H1 (cell line): Measurements from ENCODE around the gene CRK. TPM values are rescaled to one million over a fixed set of nuclear protein-coding genes. Genes with fewer than 3 reads are reported as not detected.
A peak's percentile ranks its signal among the peaks of the same experiment; 100 is the strongest.

Source experiments
- BACH1 ChIP-seq: IDR thresholded peaks from 2 replicates; pipeline ENCODE4 v1.6.1; 2012; ENCODE audit warnings: low read length, improper control_type of control experiment
- CEBPB ChIP-seq: IDR thresholded peaks from 2 replicates; pipeline ENCODE4 v1.6.1; 2012; ENCODE audit warnings: low read depth, low read length
- CHD2 ChIP-seq: IDR thresholded peaks from 2 replicates; pipeline ENCODE4 v1.6.1; 2012; ENCODE audit warnings: low read length, improper control_type of control experiment
- CTBP2 ChIP-seq: IDR thresholded peaks from 2 replicates; pipeline ENCODE4 v1.7.0; 2011; ENCODE audit warnings: borderline replicate concordance, mild to moderate bottlenecking, moderate library complexity, mixed read lengths, low read length; ENCODE audit not compliant: insufficient read depth, insufficient read length
- EP300 ChIP-seq, 2 experiments: IDR thresholded peaks; 1 replicate in 1 of 2; 2 replicates in 1 of 2; pipeline ENCODE4 v1.6.1; 2011 to 2012; ENCODE audit warnings: low read depth in 2 of 2, low read length in 2 of 2, mild to moderate bottlenecking in 2 of 2, borderline replicate concordance in 1 of 2, inconsistent platforms in 1 of 2, moderate library complexity in 1 of 2
- JUN ChIP-seq: IDR thresholded peaks from 2 replicates; pipeline ENCODE4 v1.6.1; 2011; ENCODE audit warnings: low read depth, mild to moderate bottlenecking, improper control_type of control experiment, low read length
- KDM1A ChIP-seq: fragments of 200-600, 300-600 bp; sonication (generic); IDR thresholded peaks from 2 replicates; pipeline ENCODE4 v1.7.1; 2016; ENCODE audit warnings: mild to moderate bottlenecking, low read length, borderline replicate concordance
- MAFK ChIP-seq: IDR thresholded peaks from 2 replicates; pipeline ENCODE4 v1.6.1; 2012; ENCODE audit warnings: low read depth, mild to moderate bottlenecking, improper control_type of control experiment, low read length
- NRF1 ChIP-seq: IDR thresholded peaks from 2 replicates; pipeline ENCODE4 v1.6.1; 2011; ENCODE audit warnings: mild to moderate bottlenecking, low read depth, low read length, improper control_type of control experiment
- PHF8 ChIP-seq: fragments of 200-600 bp; sonication (generic); conservative IDR thresholded peaks from 2 replicates; pipeline ENCODE4 v1.7.1; 2012; ENCODE audit warnings: low read depth, mild to moderate bottlenecking, inconsistent platforms, low read length, moderate library complexity
- POLR2A ChIP-seq, 2 experiments: IDR thresholded peaks; 1 replicate in 1 of 2; 2 replicates in 1 of 2; pipeline ENCODE4 v1.6.1; 2011; ENCODE audit warnings: low read depth in 2 of 2, low read length in 2 of 2, mild to moderate bottlenecking in 2 of 2; ENCODE audit errors: control extremely low read depth in 1 of 2
- SIRT6 ChIP-seq: IDR thresholded peaks from one replicate; pipeline ENCODE4 v1.7.1; 2012; ENCODE audit warnings: low read length, inconsistent platforms
- SP1 ChIP-seq: IDR thresholded peaks from 2 replicates; pipeline ENCODE4 v1.6.1; 2011; ENCODE audit warnings: low read depth, low read length
- TAF1 ChIP-seq: IDR thresholded peaks from 2 replicates; pipeline ENCODE4 v1.6.1; 2011; ENCODE audit warnings: mild to moderate bottlenecking, low read depth, low read length
- TEAD4 ChIP-seq: IDR thresholded peaks from 2 replicates; pipeline ENCODE4 v1.6.1; 2012; ENCODE audit warnings: low read depth, low read length, inconsistent platforms, mixed read lengths
- YY1 ChIP-seq: IDR thresholded peaks from 2 replicates; pipeline ENCODE4 v1.6.1; 2011; ENCODE audit warnings: low read depth, mild to moderate bottlenecking, low read length
- polyA plus RNA-seq, 7 experiments: library from polyadenylated mRNA; depleted of rRNA in 3 of 7; stranded (reverse) in 5 of 7; unstranded in 2 of 7; fragments of >200 nt in 5 of 7; fragments of 200-250 nt in 2 of 7; gene quantifications; 1 replicate in 5 of 7; 2 replicates in 1 of 7; 4 replicates in 1 of 7; pipeline versions ENCODE4 v1.2.1 to v1.2.3, GENCODE V29; 2011 to 2013; ENCODE audit warnings: missing spikeins in 2 of 7, mixed read lengths in 2 of 7
- total RNA-seq: library from RNA; stranded (reverse); fragmentation: NEBNext Ultra II Directional; extraction: Animal tissue kit (Norgen Biotek cat#: 25700); gene quantifications from 2 replicates; pipeline ENCODE4 v1.2.1, GENCODE V29; 2021
- TF ChIP-seq, protein P1 (sequence below): IDR thresholded peaks from 2 replicates; pipeline ENCODE4 v1.6.1; 2011; ENCODE audit warnings: low read depth, mild to moderate bottlenecking, low read length; ENCODE audit not compliant: insufficient read depth
- TF ChIP-seq, protein P2 (sequence below): IDR thresholded peaks from 2 replicates; pipeline ENCODE4 v1.6.1; 2012; ENCODE audit warnings: inconsistent platforms

The CRK gene
- total and polyA plus RNA-seq, 2 of the 8 experiments (the other 6 are each of a cell fraction or from before 2014, with no cell fraction given): 32.8 to 57.1 TPM

- TF ChIP-seq, protein P1, sequence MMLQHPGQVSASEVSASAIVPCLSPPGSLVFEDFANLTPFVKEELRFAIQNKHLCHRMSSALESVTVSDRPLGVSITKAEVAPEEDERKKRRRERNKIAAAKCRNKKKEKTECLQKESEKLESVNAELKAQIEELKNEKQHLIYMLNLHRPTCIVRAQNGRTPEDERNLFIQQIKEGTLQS: no peak
- no peak for TF ChIP-seq JUN
- TF ChIP-seq YY1: peak; percentile 95
- TF ChIP-seq PHF8: peak; percentile 90
- TF ChIP-seq MAFK: no peak
- TF ChIP-seq BACH1: no peak
- TF ChIP-seq, protein P2, sequence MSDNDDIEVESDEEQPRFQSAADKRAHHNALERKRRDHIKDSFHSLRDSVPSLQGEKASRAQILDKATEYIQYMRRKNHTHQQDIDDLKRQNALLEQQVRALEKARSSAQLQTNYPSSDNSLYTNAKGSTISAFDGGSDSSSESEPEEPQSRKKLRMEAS: peak; percentile 87
- peak; percentile 67 for TF ChIP-seq TEAD4
- TF ChIP-seq CEBPB: no peak
- TF ChIP-seq EP300 (IDR thresholded peaks at IDR 0.05; ENCODE audit: borderline replicate concordance in 1 of 2, low read depth in 2 of 2, low read length in 2 of 2): peak in 1 of 2 experiments; percentile 65; a peak in 1 of 3 replicates
- no peak for TF ChIP-seq CHD2
- TF ChIP-seq NRF1: peak; percentile 45
- no peak for TF ChIP-seq SIRT6
- no peak for TF ChIP-seq CTBP2
- peak; percentile 74; the same call in 1 of the 2 replicates for TF ChIP-seq KDM1A
- TF ChIP-seq SP1: 0 out of 2 replicates have a peak, but pooled peaks have one; percentile 4
- TF ChIP-seq TAF1: peak; percentile 97
- TF ChIP-seq POLR2A (IDR thresholded peaks at IDR 0.05; ENCODE audit: control extremely low read depth in 1 of 2, low read depth in 2 of 2, low read length in 2 of 2): peak; percentile 91 to 97
- TF ChIP-seq, all 59 proteins: peak for 20
Measured at GRCh38 chr17:1399679-1400512, 56.1 kb downstream of the CRK start, which contains the start of gene YWHAE (continued).
